ENCODE results near the gene CCDC120. TPM values are rescaled to one million over a fixed set of nuclear protein-coding genes. Genes with fewer than 3 reads are reported as not detected.

Gene CCDC120
- total RNA-seq, 2 donors from 2014 or later: 3.6 to 5.6 TPM

DNA sequence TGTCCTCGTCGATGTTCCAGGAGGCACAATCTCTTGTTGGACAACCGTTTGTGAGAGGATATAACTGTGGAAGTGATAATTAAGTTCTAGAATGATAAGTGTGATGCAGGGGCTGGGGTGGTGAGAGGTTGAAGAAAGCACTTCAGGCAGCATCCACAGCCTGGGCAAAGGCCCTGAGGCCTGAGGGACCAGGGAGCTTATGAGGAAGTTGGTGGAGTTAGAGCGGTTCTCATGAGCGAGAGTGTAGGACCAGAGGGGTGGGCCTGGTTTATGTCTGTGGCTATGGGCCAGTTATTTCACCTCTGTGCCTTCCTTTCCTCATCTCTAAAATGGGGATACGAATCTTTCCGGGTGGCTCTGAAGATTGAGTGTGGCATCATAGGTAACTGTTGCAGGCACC lies 2.7 kb downstream of the CCDC120 start:
- Histone ChIP-seq H3K27ac (no peak overlapping the region), H3K36me3 (no peaks in the 10 kb centered on the region), H3K9me3 (no peaks in the 10 kb centered on the region), H3K4me3 (no peak overlapping the region), H3K4me1 (ENCODE audit: control insufficient read depth in 1 of 2, low read depth in 2 of 2) (no peaks in the 10 kb centered on the region), H3K27me3 (replicated peaks; ENCODE audit: insufficient read depth) (no peaks in the 10 kb centered on the region)
- no peak for ATAC-seq (ENCODE audit: insufficient number of reproducible peaks, low FRiP score, low read depth)
- no peak for TF ChIP-seq CTCF (IDR thresholded peaks at IDR 0.05)
- no peak for DNase-seq (ENCODE audit: low spot score)

- TF ChIP-seq CTCF (IDR thresholded peaks at IDR 0.05): no peak
- Histone ChIP-seq H3K4me1 (ENCODE audit: control insufficient read depth in 1 of 2, low read depth in 2 of 2) (no peaks in the 10 kb centered on the region), H3K36me3 (no peaks in the 10 kb centered on the region), H3K4me3 (no peak overlapping the region), H3K27me3 (replicated peaks; ENCODE audit: insufficient read depth) (no peaks in the 10 kb centered on the region), H3K9me3 (no peaks in the 10 kb centered on the region), H3K27ac (no peak overlapping the region)
- no peak for DNase-seq (ENCODE audit: low spot score)
- ATAC-seq (ENCODE audit: insufficient number of reproducible peaks, low FRiP score, low read depth): no peak
These were observed 3.1 kb downstream of the CCDC120 start for GRCh38 chrX:49061916-49062315.

GRCh38 chrX:49063715-49064114 lies 4.9 kb downstream of the CCDC120 start:
- Histone ChIP-seq H3K27ac (no peak overlapping the region), H3K4me3 (no peak overlapping the region), H3K4me1 (ENCODE audit: control insufficient read depth in 1 of 2, low read depth in 2 of 2) (no peaks in the 10 kb centered on the region), H3K36me3 (no peaks in the 10 kb centered on the region), H3K27me3 (replicated peaks; ENCODE audit: insufficient read depth) (no peaks in the 10 kb centered on the region), H3K9me3 (no peaks in the 10 kb centered on the region)
- DNase-seq (ENCODE audit: low spot score): no peak
- no peak for ATAC-seq (ENCODE audit: insufficient number of reproducible peaks, low FRiP score, low read depth)
- no peak for TF ChIP-seq CTCF (IDR thresholded peaks at IDR 0.05)

DNA sequence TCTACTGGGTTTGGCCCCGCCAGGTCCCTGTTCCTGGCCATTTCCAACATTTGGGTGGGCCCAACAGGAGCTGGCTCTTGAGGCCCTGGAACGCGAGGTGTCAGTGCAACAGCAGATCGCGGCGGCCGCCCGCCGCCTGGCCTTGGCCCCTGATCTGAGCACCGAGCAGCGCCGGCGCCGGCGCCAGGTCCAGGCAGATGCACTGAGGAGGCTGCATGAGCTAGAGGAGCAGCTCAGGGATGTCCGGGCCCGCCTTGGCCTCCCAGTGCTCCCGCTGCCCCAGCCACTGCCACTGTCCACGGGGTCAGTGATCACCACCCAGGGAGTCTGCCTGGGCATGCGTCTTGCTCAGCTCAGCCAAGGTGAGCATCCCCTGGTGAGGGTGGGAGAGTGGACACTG lies 5.5 kb downstream of the CCDC120 start:
- Histone ChIP-seq H3K27ac (no peak overlapping the region), H3K4me1 (ENCODE audit: control insufficient read depth in 1 of 2, low read depth in 2 of 2) (no peaks in the 10 kb centered on the region), H3K36me3 (no peaks in the 10 kb centered on the region), H3K9me3 (no peaks in the 10 kb centered on the region), H3K27me3 (replicated peaks; ENCODE audit: insufficient read depth) (no peaks in the 10 kb centered on the region), H3K4me3 (no peak overlapping the region)
- ATAC-seq (ENCODE audit: insufficient number of reproducible peaks, low FRiP score, low read depth) (no peak), DNase-seq (ENCODE audit: low spot score) (no peak)
- TF ChIP-seq CTCF (IDR thresholded peaks at IDR 0.05): no peak

DNA sequence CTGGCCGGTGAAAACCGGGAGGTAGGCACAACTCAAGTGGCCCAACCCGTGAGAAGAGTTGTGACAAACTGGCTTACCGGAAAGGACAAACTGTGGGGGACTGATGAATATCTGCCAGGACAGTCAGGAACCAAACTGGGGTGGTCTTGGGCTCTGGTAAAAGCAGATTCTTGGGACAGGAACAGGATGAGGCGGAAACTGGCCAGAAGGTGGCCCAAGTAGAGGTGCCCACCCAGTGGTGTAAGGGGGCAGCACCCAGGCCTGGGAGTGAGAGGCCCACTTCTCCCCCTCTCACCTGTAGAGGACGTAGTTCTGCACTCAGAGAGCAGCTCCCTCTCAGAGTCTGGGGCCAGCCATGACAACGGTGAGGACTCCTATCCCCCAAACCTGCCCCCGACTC lies 5.9 kb downstream of the CCDC120 start:
- Histone ChIP-seq H3K4me1 (ENCODE audit: control insufficient read depth in 1 of 2, low read depth in 2 of 2) (no peaks in the 10 kb centered on the region), H3K36me3 (no peaks in the 10 kb centered on the region), H3K27ac (no peak overlapping the region), H3K27me3 (replicated peaks; ENCODE audit: insufficient read depth) (no peaks in the 10 kb centered on the region), H3K4me3 (no peak overlapping the region), H3K9me3 (no peaks in the 10 kb centered on the region)
- no peak for ATAC-seq (ENCODE audit: insufficient number of reproducible peaks, low FRiP score, low read depth)
- DNase-seq (ENCODE audit: low spot score): no peak
- TF ChIP-seq CTCF (IDR thresholded peaks at IDR 0.05): no peak

All from thoracic aorta (tissue), 2 donors.